Neural cell (in vitro differentiated cells): Measurements from ENCODE around the gene MSH2. TPM values are rescaled to one million over a fixed set of nuclear protein-coding genes. Genes with fewer than 3 reads are reported as not detected.
A peak's percentile ranks its signal among the peaks of the same experiment; 100 is the strongest.

Experiments used
- H2AFZ ChIP-seq: fragments of 200-600, 300-800 bp; sonication (generic), shearing (Covaris generic); 2 replicates; pipeline ENCODE4 v1.6.0; 2014; ENCODE audit warnings: low read depth, mild to moderate bottlenecking, antibody characterized with exemption, low read length, moderate library complexity
- H3F3A ChIP-seq: fragments of 200-600 bp; shearing (Covaris generic); 2 replicates; pipeline ENCODE4 v1.6.1; 2016; ENCODE audit warnings: mild to moderate bottlenecking, moderate library complexity, mixed read lengths, antibody characterized with exemption, low read length; ENCODE audit not compliant: insufficient read depth, poor library complexity, severe bottlenecking
- H3K27ac ChIP-seq: fragments of 200-600, 300-800 bp; sonication (generic), shearing (Covaris generic); 2 replicates; pipeline ENCODE4 v1.5.1; 2014; ENCODE audit warnings: mild to moderate bottlenecking, low read length, moderate library complexity
- H3K27me3 ChIP-seq: fragments of 300-800, 200-600 bp; sonication (generic), shearing (Covaris generic); 2 replicates; pipeline ENCODE4 v1.6.0; 2014; ENCODE audit warnings: mild to moderate bottlenecking, low read depth, low read length, moderate library complexity; ENCODE audit not compliant: insufficient read depth
- H3K36me3 ChIP-seq: fragments of 300-800, 200-600 bp; sonication (generic), shearing (Covaris generic); 2 replicates; pipeline ENCODE4 v1.5.1; 2014; ENCODE audit warnings: mild to moderate bottlenecking, antibody characterized with exemption, low read length, moderate library complexity; ENCODE audit not compliant: insufficient read depth
- H3K4me2 ChIP-seq: fragments of 300-800, 200-600 bp; sonication (generic), shearing (Covaris generic); 2 replicates; pipeline ENCODE4 v1.6.0; 2014; ENCODE audit warnings: mild to moderate bottlenecking, low read length
- H3K4me3 ChIP-seq: fragments of 300-800, 200-600 bp; sonication (generic), shearing (Covaris generic); 2 replicates; pipeline ENCODE4 v1.5.1; 2014; ENCODE audit warnings: mild to moderate bottlenecking, low read length, moderate library complexity
- H3K79me2 ChIP-seq: fragments of 200-600 bp; shearing (Covaris generic); replicated peaks from 2 replicates; pipeline ENCODE4 v1.6.0; 2014; ENCODE audit warnings: mild to moderate bottlenecking, low read length, moderate library complexity; ENCODE audit not compliant: insufficient read depth
- H3K9ac ChIP-seq: fragments of 300-800, 200-600 bp; sonication (generic), shearing (Covaris generic); 2 replicates; pipeline ENCODE4 v1.6.1; 2016; ENCODE audit warnings: mild to moderate bottlenecking, low read length, mixed read lengths
- H3K9me2 ChIP-seq: fragments of 200-600 bp; shearing (Covaris generic); 2 replicates; pipeline ENCODE4 v1.6.1; 2016; ENCODE audit warnings: mild to moderate bottlenecking, low read length, mixed read lengths; ENCODE audit not compliant: insufficient read depth
- H3K9me3 ChIP-seq: fragments of 200-600, 300-800 bp; sonication (generic), shearing (Covaris generic); 2 replicates; pipeline ENCODE4 v1.6.1; 2016; ENCODE audit warnings: mild to moderate bottlenecking, mixed run types, low read length, moderate library complexity, mixed read lengths
- H4K20me1 ChIP-seq: fragments of 200-600 bp; shearing (Covaris generic); 2 replicates; pipeline ENCODE4 v1.6.1; 2016; ENCODE audit warnings: mild to moderate bottlenecking, mixed run types; ENCODE audit not compliant: insufficient read depth
- CTCF ChIP-seq: fragments of 450-650 bp; IDR thresholded peaks from 2 replicates; pipeline ENCODE4 v1.5.1; 2014; ENCODE audit warnings: antibody characterized with exemption, mild to moderate bottlenecking, moderate library complexity; ENCODE audit not compliant: poor library complexity, severe bottlenecking
- EP300 ChIP-seq: fragments of 450-650 bp; conservative IDR thresholded peaks from 2 replicates; pipeline ENCODE4 v1.6.1; 2014; ENCODE audit warnings: antibody characterized with exemption, mild to moderate bottlenecking, moderate library complexity; ENCODE audit not compliant: poor library complexity, severe bottlenecking
- EZH2 ChIP-seq: fragments of 200-600, 300-800 bp; shearing (Covaris generic), sonication (generic); IDR thresholded peaks from 2 replicates; pipeline ENCODE4 v1.6.1; 2014; ENCODE audit warnings: antibody characterized with exemption, low read length, borderline replicate concordance, mild to moderate bottlenecking; ENCODE audit not compliant: insufficient read depth, poor library complexity, severe bottlenecking
- MXI1 ChIP-seq: fragments of 450-650 bp; conservative IDR thresholded peaks from 2 replicates; pipeline ENCODE4 v1.6.1; 2014; ENCODE audit warnings: antibody characterized with exemption, mild to moderate bottlenecking; ENCODE audit not compliant: poor library complexity, severe bottlenecking
- POLR2AphosphoS5 ChIP-seq: IDR thresholded peaks from 2 replicates; pipeline ENCODE4 v1.6.1; 2012
- RAD21 ChIP-seq: fragments of 450-650 bp; conservative IDR thresholded peaks from 2 replicates; pipeline ENCODE4 v1.6.1; 2014; ENCODE audit warnings: antibody characterized with exemption, mild to moderate bottlenecking, moderate library complexity
- REST ChIP-seq: IDR thresholded peaks from 2 replicates; pipeline ENCODE4 v1.6.1; 2012; ENCODE audit warnings: borderline replicate concordance
- SMC3 ChIP-seq: fragments of 450-650 bp; conservative IDR thresholded peaks from 2 replicates; pipeline ENCODE4 v1.6.1; 2014; ENCODE audit warnings: antibody characterized with exemption, mild to moderate bottlenecking, moderate library complexity; ENCODE audit not compliant: poor library complexity
- TAF1 ChIP-seq: IDR thresholded peaks from 2 replicates; pipeline ENCODE4 v1.6.1; 2012; ENCODE audit warnings: low read depth
- polyA plus RNA-seq: library from polyadenylated mRNA; depleted of rRNA; stranded (reverse); fragments of >200 nt; gene quantifications from 2 replicates; pipeline ENCODE4 v1.2.3, GENCODE V29; 2014

Gene MSH2
- polyA plus RNA-seq, 1 donor from 2014 or later: 105 TPM

- Histone ChIP-seq H3K27ac (no peak overlapping the region), H3K27me3 (no peaks in the 10 kb centered on the region), H3K4me3 (no peak overlapping the region), H3K9me2 (no peaks in the 10 kb centered on the region), H3K79me2 (no peaks in the 10 kb centered on the region), H3K4me2 (no peak overlapping the region), H4K20me1 (no peaks in the 10 kb centered on the region), H2AFZ (no peak overlapping the region), H3K36me3 (no peaks in the 10 kb centered on the region), H3K9me3 (no peaks in the 10 kb centered on the region), H3K9ac (no peak overlapping the region), H3F3A (no peaks in the 10 kb centered on the region)
- TF ChIP-seq SMC3 (no peak), POLR2AphosphoS5 (no peak), REST (no peak), MXI1 (no peak), RAD21 (no peak), EZH2 (no peak), TAF1 (no peak), CTCF (no peak), EP300 (no peak)
Measured at GRCh38 chr2:47516360-47517104, 113.6 kb downstream of the MSH2 start.

GRCh38 chr2:47518497-47519146, 115.7 kb downstream of the MSH2 start:
- peak overlapping the region; percentile 15 for H3K4me3 ChIP-seq
- no peak overlapping the region for H3K4me2 ChIP-seq
- no peaks in the 10 kb centered on the region for H4K20me1 ChIP-seq
- H3K27me3 ChIP-seq: no peaks in the 10 kb centered on the region
- no peak overlapping the region for H3K27ac ChIP-seq
- TF ChIP-seq TAF1: no peak
- no peak for TF ChIP-seq POLR2AphosphoS5
- TF ChIP-seq EZH2: no peak
- TF ChIP-seq RAD21: no peak
- TF ChIP-seq REST: no peak
- no peak for TF ChIP-seq EP300
- TF ChIP-seq MXI1: no peak
- no peak for TF ChIP-seq SMC3
- TF ChIP-seq CTCF: no peak
- H3K9ac ChIP-seq: no peak overlapping the region
- H3F3A ChIP-seq: no peaks in the 10 kb centered on the region
- H3K9me2 ChIP-seq: no peaks in the 10 kb centered on the region
- no peaks in the 10 kb centered on the region for H3K36me3 ChIP-seq
- no peak overlapping the region for H2AFZ ChIP-seq
- no peaks in the 10 kb centered on the region for H3K9me3 ChIP-seq
- H3K79me2 ChIP-seq: no peaks in the 10 kb centered on the region
